Measurements from ENCODE around the gene KCNK1.

KCNK1 gene

GRCh38 chr1:233707153-233707879, 93.4 kb downstream of the KCNK1 start:
- H3K4me3 ChIP-seq (ENCODE audit: low read depth, low read length) = no peak overlapping the region
- TF ChIP-seq CTCF (IDR thresholded peaks at IDR 0.05; ENCODE audit: low read depth, low read length) = no peak

GRCh38 chr1:233707880-233708815, 94.2 kb downstream of the KCNK1 start:
- H3K4me3 ChIP-seq (ENCODE audit: low read depth, low read length) = no peak overlapping the region
- TF ChIP-seq CTCF (IDR thresholded peaks at IDR 0.05; ENCODE audit: low read depth, low read length) = no peak

GRCh38 chr1:233710031-233710430, 96.1 kb downstream of the KCNK1 start:
- no peak overlapping the region for H3K4me3 ChIP-seq (ENCODE audit: low read depth, low read length)
- no peak for TF ChIP-seq CTCF (IDR thresholded peaks at IDR 0.05; ENCODE audit: low read depth, low read length)

GRCh38 chr1:233710507-233710906, 96.6 kb downstream of the KCNK1 start:
- TF ChIP-seq CTCF (IDR thresholded peaks at IDR 0.05; ENCODE audit: low read depth, low read length) = no peak
- no peak overlapping the region for H3K4me3 ChIP-seq (ENCODE audit: low read depth, low read length)

GRCh38 chr1:233714631-233715217, 100.8 kb downstream of the KCNK1 start:
- no peak for TF ChIP-seq CTCF (IDR thresholded peaks at IDR 0.05; ENCODE audit: low read depth, low read length)

GRCh38 chr1:233718057-233718456, 104.2 kb downstream of the KCNK1 start:
- no peak overlapping the region for H3K4me3 ChIP-seq (ENCODE audit: low read depth, low read length)
- TF ChIP-seq CTCF (IDR thresholded peaks at IDR 0.05; ENCODE audit: low read depth, low read length) = no peak

More at GRCh38 chr1:233714631-233715217, 100.8 kb downstream of the KCNK1 start:
- H3K4me3 ChIP-seq (ENCODE audit: low read depth, low read length) = no peak overlapping the region
